ENCODE results near the gene IL7R.
"Not testable (repeated sequence)": the region's sequence is repeated elsewhere in the genome, so short reads cannot be mapped to it uniquely, and the experiment has no call there.

IL7R gene

GRCh38 chr5:35854248-35854647 is 2.4 kb upstream of the IL7R start:
- Histone ChIP-seq H3K4me1 (ENCODE audit: control insufficient read depth, insufficient read depth, low read length) (peaks cover 5% of the 10 kb centered on the region), H3K9me3 (ENCODE audit: control insufficient read depth, low read length) (no peaks in the 10 kb centered on the region), H3K4me3 (ENCODE audit: insufficient read depth, low read depth, low read length) (no peak overlapping the region), H3K36me3 (ENCODE audit: control insufficient read depth, insufficient read depth, low read length) (no peaks in the 10 kb centered on the region), H3K27ac (ENCODE audit: insufficient read depth, low read depth, low read length, poor library complexity, severe bottlenecking) (no peak overlapping the region), H3K27me3 (ENCODE audit: control insufficient read depth, insufficient read depth, low read length, poor library complexity, severe bottlenecking) (no peaks in the 10 kb centered on the region)
- 95 to 100% methylated on average over 1 of the region's 1 CpG for WGBS, 2 experiments

- H3K9me3 ChIP-seq (ENCODE audit: control insufficient read depth, low read length), result no peaks in the 10 kb centered on the region
Measured at GRCh38 chr5:35855187-35855586, 1.5 kb upstream of the IL7R start.

GRCh38 chr5:35856186-35856764 is 416 bp upstream of the IL7R start:
- not testable (repeated sequence) for H3K27ac ChIP-seq (ENCODE audit: insufficient read depth, low read depth, low read length, poor library complexity, severe bottlenecking); H3K27me3 ChIP-seq (ENCODE audit: control insufficient read depth, insufficient read depth, low read length, poor library complexity, severe bottlenecking); H3K36me3 ChIP-seq (ENCODE audit: control insufficient read depth, insufficient read depth, low read length); H3K9me3 ChIP-seq (ENCODE audit: control insufficient read depth, low read length); H3K4me1 ChIP-seq (ENCODE audit: control insufficient read depth, insufficient read depth, low read length); H3K4me3 ChIP-seq (ENCODE audit: insufficient read depth, low read depth, low read length)
- WGBS, 2 experiments, result 95 to 98% methylated on average over 5 of the region's 5 CpGs

More at GRCh38 chr5:35855187-35855586, 1.5 kb upstream of the IL7R start:
- peaks cover 7% of the 10 kb centered on the region for H3K4me1 ChIP-seq (ENCODE audit: control insufficient read depth, insufficient read depth, low read length)
- 88 to 92% methylated on average over 1 of the region's 1 CpG for WGBS, 2 experiments
- no peaks in the 10 kb centered on the region for H3K36me3 ChIP-seq (ENCODE audit: control insufficient read depth, insufficient read depth, low read length)
- no peaks in the 10 kb centered on the region for H3K27me3 ChIP-seq (ENCODE audit: control insufficient read depth, insufficient read depth, low read length, poor library complexity, severe bottlenecking)
- H3K27ac ChIP-seq (ENCODE audit: insufficient read depth, low read depth, low read length, poor library complexity, severe bottlenecking), result no peak overlapping the region
- no peak overlapping the region for H3K4me3 ChIP-seq (ENCODE audit: insufficient read depth, low read depth, low read length)

GRCh38 chr5:35857606-35858205 is 1.0 kb downstream of the IL7R start:
- H3K4me1 ChIP-seq (ENCODE audit: control insufficient read depth, insufficient read depth, low read length), result peaks cover 7% of the 10 kb centered on the region
- H3K36me3 ChIP-seq (ENCODE audit: control insufficient read depth, insufficient read depth, low read length), result no peaks in the 10 kb centered on the region
- WGBS, 2 experiments, result 97 to 100% methylated on average over 2 of the region's 2 CpGs
- no peak overlapping the region for H3K4me3 ChIP-seq (ENCODE audit: insufficient read depth, low read depth, low read length)
- no peaks in the 10 kb centered on the region for H3K9me3 ChIP-seq (ENCODE audit: control insufficient read depth, low read length)
- no peaks in the 10 kb centered on the region for H3K27me3 ChIP-seq (ENCODE audit: control insufficient read depth, insufficient read depth, low read length, poor library complexity, severe bottlenecking)
- no peak overlapping the region for H3K27ac ChIP-seq (ENCODE audit: insufficient read depth, low read depth, low read length, poor library complexity, severe bottlenecking)

- no peaks in the 10 kb centered on the region for H3K36me3 ChIP-seq (ENCODE audit: control insufficient read depth, insufficient read depth, low read length)
- no peak overlapping the region for H3K27ac ChIP-seq (ENCODE audit: insufficient read depth, low read depth, low read length, poor library complexity, severe bottlenecking)
Measured at GRCh38 chr5:35859101-35859661, 2.5 kb downstream of the IL7R start.

GRCh38 chr5:35860686-35861085 is 4.0 kb downstream of the IL7R start:
- no peak overlapping the region for H3K27ac ChIP-seq (ENCODE audit: insufficient read depth, low read depth, low read length, poor library complexity, severe bottlenecking)
- H3K4me3 ChIP-seq (ENCODE audit: insufficient read depth, low read depth, low read length), result no peak overlapping the region
- 78 to 100% methylated on average over 1 of the region's 1 CpG for WGBS, 2 experiments
- no peaks in the 10 kb centered on the region for H3K36me3 ChIP-seq (ENCODE audit: control insufficient read depth, insufficient read depth, low read length)
- no peaks in the 10 kb centered on the region for H3K9me3 ChIP-seq (ENCODE audit: control insufficient read depth, low read length)
- H3K4me1 ChIP-seq (ENCODE audit: control insufficient read depth, insufficient read depth, low read length), result peaks cover 7% of the 10 kb centered on the region
- no peaks in the 10 kb centered on the region for H3K27me3 ChIP-seq (ENCODE audit: control insufficient read depth, insufficient read depth, low read length, poor library complexity, severe bottlenecking)

More at GRCh38 chr5:35859101-35859661, 2.5 kb downstream of the IL7R start:
- H3K27me3 ChIP-seq (ENCODE audit: control insufficient read depth, insufficient read depth, low read length, poor library complexity, severe bottlenecking), result no peaks in the 10 kb centered on the region
- H3K9me3 ChIP-seq (ENCODE audit: control insufficient read depth, low read length), result no peaks in the 10 kb centered on the region
- no peak overlapping the region for H3K4me3 ChIP-seq (ENCODE audit: insufficient read depth, low read depth, low read length)
- WGBS, 2 experiments, result 39 to 42% methylated on average over 3 of the region's 3 CpGs
- peaks cover 7% of the 10 kb centered on the region for H3K4me1 ChIP-seq (ENCODE audit: control insufficient read depth, insufficient read depth, low read length)

- peaks cover 7% of the 10 kb centered on the region for H3K4me1 ChIP-seq (ENCODE audit: control insufficient read depth, insufficient read depth, low read length)
- WGBS, 2 experiments, result 94 to 100% methylated on average over 1 of the region's 1 CpG
- no peaks in the 10 kb centered on the region for H3K36me3 ChIP-seq (ENCODE audit: control insufficient read depth, insufficient read depth, low read length)
- no peak overlapping the region for H3K4me3 ChIP-seq (ENCODE audit: insufficient read depth, low read depth, low read length)
- no peaks in the 10 kb centered on the region for H3K9me3 ChIP-seq (ENCODE audit: control insufficient read depth, low read length)
- no peaks in the 10 kb centered on the region for H3K27me3 ChIP-seq (ENCODE audit: control insufficient read depth, insufficient read depth, low read length, poor library complexity, severe bottlenecking)
- no peak overlapping the region for H3K27ac ChIP-seq (ENCODE audit: insufficient read depth, low read depth, low read length, poor library complexity, severe bottlenecking)
Measured at GRCh38 chr5:35861718-35862117, 5.0 kb downstream of the IL7R start.

- peaks cover 7% of the 10 kb centered on the region for H3K4me1 ChIP-seq (ENCODE audit: control insufficient read depth, insufficient read depth, low read length)
- H3K27me3 ChIP-seq (ENCODE audit: control insufficient read depth, insufficient read depth, low read length, poor library complexity, severe bottlenecking), result no peaks in the 10 kb centered on the region
- no peaks in the 10 kb centered on the region for H3K36me3 ChIP-seq (ENCODE audit: control insufficient read depth, insufficient read depth, low read length)
- no peak overlapping the region for H3K27ac ChIP-seq (ENCODE audit: insufficient read depth, low read depth, low read length, poor library complexity, severe bottlenecking)
- H3K4me3 ChIP-seq (ENCODE audit: insufficient read depth, low read depth, low read length), result no peak overlapping the region
- 89 to 91% methylated on average over 2 of the region's 2 CpGs for WGBS, 2 experiments
- no peaks in the 10 kb centered on the region for H3K9me3 ChIP-seq (ENCODE audit: control insufficient read depth, low read length)
Measured at GRCh38 chr5:35862126-35862525, 5.4 kb downstream of the IL7R start.

- Histone ChIP-seq H3K27ac (ENCODE audit: insufficient read depth, low read depth, low read length, poor library complexity, severe bottlenecking) (no peak overlapping the region), H3K4me3 (ENCODE audit: insufficient read depth, low read depth, low read length) (no peak overlapping the region), H3K9me3 (ENCODE audit: control insufficient read depth, low read length) (no peaks in the 10 kb centered on the region), H3K27me3 (ENCODE audit: control insufficient read depth, insufficient read depth, low read length, poor library complexity, severe bottlenecking) (no peaks in the 10 kb centered on the region), H3K36me3 (ENCODE audit: control insufficient read depth, insufficient read depth, low read length) (no peaks in the 10 kb centered on the region), H3K4me1 (ENCODE audit: control insufficient read depth, insufficient read depth, low read length) (peaks cover 7% of the 10 kb centered on the region)
- 81 to 90% methylated on average over 3 of the region's 3 CpGs for WGBS, 2 experiments
Measured at GRCh38 chr5:35863159-35863558, 6.5 kb downstream of the IL7R start.

- Histone ChIP-seq H3K4me1 (ENCODE audit: control insufficient read depth, insufficient read depth, low read length) (no peaks in the 10 kb centered on the region), H3K4me3 (ENCODE audit: insufficient read depth, low read depth, low read length) (no peak overlapping the region), H3K27me3 (ENCODE audit: control insufficient read depth, insufficient read depth, low read length, poor library complexity, severe bottlenecking) (no peaks in the 10 kb centered on the region), H3K9me3 (ENCODE audit: control insufficient read depth, low read length) (no peaks in the 10 kb centered on the region), H3K36me3 (ENCODE audit: control insufficient read depth, insufficient read depth, low read length) (no peaks in the 10 kb centered on the region), H3K27ac (ENCODE audit: insufficient read depth, low read depth, low read length, poor library complexity, severe bottlenecking) (no peak overlapping the region)
- 91 to 92% methylated on average over 3 to 4 of the region's 4 CpGs for WGBS, 2 experiments
Measured at GRCh38 chr5:35867998-35868397, 11.3 kb downstream of the IL7R start.

All from ectodermal cell (in vitro differentiated cells).